ENCODE measurements around the gene FCRL1.

Gene FCRL1

DNA sequence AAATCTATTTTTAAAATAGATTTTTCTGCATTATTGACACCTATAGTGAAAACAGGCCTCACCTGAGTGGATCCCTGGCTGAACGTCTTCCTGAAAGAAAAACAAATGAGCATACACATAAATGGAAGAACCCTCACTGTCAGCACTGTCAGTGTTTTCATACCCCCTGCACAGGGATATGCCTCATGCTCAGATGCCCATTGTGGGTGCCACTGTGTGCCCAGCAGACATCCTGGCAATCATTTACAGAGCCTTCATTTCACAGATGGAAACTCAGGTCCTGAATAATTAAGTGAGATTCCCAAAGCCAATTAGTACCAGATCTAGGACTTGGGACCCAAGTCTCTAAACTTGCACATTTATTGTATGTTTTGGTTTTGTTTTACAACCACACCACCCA lies 19.9 kb downstream of the FCRL1 start:
- no peak for DNase-seq (ENCODE audit: low read depth)

DNA sequence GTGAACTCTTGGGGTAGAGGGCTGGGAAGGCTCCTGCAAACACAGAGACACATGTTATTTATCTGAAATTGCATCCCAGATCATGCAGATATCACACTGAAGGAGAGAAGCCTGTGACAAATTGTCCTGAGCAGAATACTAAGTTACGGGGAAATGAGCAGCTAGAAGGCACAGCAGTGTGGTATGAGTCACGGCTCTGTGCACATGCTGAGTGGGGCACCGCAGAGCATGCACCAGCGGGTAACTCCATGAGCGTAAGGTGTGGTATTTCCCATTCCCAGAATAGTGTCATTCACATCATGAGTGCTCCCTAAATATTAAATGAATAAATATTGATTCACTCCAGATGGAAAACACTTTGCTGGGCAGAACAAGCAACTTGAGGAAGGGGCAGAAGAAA lies 21.7 kb downstream of the FCRL1 start:
- DNase-seq (ENCODE audit: low read depth), result no peak

DNA sequence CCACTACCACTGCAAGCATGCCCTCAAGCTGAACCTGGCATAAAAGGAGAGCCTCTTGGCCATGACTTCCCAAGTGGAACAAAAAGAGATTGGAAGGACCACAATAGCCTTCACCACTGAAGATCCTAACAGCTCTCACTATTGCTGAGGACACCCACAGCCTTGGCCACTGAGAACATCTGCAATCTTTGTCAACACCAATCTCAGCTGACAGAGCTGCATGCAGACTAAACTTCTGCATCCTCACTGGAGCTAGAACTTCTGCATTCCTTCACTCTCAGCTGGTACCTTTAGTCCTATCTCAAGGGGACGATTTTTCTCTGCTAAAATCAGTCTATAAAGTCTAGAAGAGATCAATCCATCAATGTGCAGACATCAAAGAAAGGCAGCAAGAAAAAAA lies 34.7 kb downstream of the FCRL1 start:
- no peak for DNase-seq (ENCODE audit: low read depth)

DNA sequence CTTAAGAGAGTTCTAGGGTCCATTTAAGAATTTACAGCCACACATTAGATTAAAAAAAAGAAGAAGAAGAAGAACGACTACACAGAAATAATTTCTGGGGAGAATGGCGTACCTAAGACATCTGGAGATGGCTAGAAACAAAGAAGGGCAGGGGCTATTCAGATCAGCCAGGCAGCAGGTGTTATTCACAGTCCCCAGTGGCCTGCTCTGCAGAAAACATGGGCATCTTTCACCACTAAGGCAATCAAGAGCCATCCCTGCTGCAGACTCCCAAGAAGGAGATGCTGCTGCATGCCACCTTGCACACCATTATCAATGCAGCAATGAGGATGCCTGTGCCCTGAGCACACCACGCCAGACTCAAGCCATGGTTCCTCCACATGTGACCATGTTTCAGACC lies 35.1 kb downstream of the FCRL1 start:
- no peak for DNase-seq (ENCODE audit: low read depth)

DNA sequence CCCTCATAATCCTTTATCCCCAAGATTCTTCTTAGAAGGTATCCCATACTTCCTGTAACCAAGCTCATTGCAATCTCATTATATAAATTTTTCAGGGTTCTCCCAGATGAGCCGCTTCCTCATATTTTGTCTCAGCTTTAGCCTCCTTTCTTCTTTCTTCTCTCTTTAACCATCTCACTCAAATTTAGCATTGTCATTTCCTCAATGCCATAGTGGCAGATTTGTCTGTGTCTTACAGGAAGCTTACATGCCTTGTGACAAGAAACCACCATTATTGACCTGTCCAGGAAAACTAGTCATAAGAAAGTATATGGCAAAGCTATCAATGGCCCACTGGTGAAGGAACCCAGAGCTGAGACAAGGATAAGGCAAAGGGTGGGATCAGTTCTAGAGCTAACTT lies 37.0 kb downstream of the FCRL1 start:
- DNase-seq (ENCODE audit: low read depth), result no peak

DNA sequence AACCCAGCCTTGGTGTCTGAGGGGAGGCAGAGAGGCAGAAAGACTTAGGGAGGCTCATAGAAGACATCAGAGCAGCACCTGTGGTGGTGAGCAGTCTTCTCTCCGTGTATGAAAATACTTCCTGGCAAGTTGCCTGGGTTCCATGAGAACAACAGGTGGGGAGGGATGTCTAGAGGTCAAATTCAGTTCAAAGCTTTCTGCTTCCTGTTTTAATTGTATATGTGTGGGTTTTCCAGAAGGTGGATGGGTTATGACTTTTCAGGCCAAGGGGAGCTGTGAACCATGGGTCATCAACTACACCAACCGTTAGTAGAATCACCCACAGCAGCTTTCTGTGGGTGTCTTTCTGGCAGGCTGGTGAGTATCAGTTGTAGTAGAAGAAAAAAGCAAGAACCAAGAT lies 38.9 kb downstream of the FCRL1 start:
- no peak for DNase-seq (ENCODE audit: low read depth)

DNA sequence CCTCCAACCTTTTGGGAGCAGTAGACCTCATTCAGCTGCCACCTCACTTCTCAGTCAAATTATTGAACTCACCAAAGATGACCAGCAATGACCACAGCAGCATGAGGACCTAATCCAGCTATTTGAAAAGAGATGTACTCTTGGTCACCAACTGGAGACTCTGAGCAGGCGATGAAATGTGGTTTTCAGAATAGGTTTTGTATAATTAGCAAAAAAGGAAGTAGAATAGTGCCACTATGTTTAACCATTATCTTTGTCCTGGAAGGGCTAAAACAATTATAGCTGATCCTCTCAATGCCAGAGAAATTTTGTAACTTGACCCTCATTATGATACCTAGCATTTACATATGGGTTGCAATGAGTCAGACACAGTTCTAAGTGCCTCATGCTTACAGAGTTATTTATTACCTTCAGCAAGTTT lies 42.9 kb downstream of the FCRL1 start, which contains the start of gene FCRL2:
Gene FCRL2, minus strand, starts transcription at position 162 of the 421 bp plus-strand sequence. Its CDS starts 59 bp downstream, at position 103.
- no peak for DNase-seq (ENCODE audit: low read depth)

DNA sequence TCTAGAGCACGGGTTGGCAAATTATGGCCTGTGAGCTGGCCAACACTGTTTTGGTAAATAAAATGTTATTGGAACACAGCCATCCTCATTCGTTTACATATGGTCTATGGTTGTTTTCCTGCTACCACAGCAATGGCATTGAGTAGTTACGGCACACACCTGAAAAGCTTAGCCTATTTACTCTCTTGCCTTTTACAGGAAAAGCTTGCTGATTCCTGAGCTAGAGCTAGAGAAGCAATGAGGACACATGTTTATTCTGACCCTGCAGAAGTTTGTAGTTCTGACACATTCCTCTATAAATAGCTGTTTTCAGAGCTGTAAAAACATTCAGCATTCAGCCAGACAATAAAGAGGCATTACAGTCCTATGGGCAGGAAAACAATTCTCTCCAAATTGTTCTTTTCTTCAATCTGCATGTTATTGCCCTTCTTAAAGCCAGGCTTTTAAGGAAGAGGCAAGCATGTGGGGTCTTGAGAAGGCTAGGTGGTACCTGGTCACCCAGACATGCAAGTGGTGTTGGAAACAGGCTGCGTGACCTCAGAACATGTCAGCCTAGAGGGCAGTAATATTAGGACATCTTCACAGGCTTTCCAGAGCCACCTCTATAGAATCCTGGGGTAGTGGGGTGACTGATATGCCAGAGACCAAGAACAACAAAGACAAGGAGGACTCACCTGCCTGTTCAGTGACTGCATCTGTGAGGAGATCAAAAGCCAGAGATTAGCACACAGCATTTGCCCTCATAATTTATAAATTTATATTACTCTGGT lies 44.6 kb downstream of the FCRL1 start:
- DNase-seq (ENCODE audit: low read depth), result no peak

DNA sequence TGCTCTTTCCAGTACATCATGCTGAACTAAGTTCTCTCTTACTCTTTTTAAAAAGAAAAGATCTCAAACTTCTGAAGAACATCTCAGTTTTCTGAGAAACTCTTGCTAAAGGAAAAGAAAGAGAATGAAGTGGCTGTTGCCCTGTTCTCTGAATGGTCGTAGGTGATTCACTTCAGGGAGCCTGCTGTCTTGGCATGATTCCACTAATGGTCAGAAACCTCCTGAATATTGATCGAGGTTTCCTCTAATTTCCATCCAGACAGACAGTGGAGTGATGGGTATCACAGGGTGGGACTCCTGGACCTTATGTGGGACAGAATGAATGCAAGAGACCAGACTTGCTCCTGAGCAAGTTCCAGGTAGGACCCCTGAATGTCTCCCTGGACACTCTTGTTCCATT lies 45.5 kb downstream of the FCRL1 start:
- no peak for DNase-seq (ENCODE audit: low read depth)

DNA sequence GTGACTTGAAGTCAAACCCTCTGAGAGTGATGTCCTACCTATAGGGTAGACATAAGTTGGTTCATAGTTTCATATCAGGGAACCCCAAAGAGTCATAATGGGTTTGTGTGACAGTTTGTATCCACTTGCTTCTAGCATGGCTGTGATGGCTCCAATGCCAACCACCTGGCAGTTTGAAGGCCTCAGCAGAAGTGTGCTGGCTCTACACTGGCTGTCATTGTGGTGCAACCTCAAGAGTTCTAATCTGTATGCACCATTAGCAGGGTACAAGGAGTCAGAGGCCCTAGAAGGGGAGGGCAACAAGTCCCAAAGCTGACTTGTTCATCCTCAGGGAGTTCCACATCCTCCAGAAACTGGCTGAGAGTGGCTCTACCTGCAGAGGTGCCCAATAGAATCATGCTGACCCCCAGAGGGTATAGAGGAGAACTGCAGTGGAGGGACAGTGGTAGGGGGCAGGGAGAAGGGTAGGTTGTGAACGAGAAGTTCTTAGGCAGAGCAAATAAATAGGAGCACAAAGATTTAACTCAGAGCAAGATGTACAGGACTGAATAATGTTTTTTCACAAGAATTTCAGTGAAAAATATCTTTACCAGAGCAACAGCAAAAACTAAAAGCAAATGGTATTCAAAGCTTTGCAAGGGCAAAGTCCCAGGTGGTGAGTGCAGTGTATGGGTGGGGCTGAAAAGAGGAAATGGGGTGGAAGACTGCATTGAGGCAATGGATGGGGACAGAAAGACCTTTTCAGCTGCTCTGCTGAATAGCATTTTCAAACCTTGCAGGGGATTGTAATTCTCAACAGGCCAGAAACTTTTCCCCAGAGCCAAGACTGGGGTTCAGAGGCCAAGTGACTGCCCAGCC lies 46.2 kb downstream of the FCRL1 start:
- no peak for DNase-seq (ENCODE audit: low read depth)

DNA sequence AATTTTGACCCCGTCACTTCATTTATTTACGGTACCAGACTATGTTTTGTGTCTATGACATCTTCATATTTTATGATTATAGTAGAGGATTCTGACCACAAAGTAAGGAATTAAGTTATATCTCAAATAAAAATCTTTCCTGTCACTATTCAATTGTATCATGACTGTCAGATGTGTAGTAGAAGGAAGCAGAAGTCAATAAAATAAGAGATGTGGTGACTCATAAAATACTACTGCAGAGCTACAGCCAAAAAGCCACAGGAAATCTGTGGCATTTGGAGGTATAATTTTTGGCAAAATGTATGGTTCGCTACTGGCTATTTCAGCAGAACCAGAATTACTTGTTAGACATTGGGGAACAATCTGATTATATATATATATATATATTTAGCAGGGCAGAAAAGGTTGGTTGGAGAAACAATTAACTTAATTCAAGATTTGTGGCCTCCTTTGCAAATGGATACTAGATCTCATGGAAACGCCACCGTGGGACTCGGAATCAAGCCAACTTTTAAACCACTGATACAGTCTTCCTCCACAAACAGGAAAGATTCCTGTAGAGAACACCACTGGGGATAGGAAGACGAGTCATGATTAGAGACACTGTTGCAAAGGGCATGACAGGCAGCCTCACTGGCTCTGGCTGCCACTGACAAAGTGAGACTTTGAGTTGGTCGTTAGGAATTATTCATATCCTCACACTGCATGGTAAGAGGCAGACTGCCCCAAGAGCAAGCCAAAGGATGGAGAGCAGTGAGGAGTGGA lies 48.1 kb downstream of the FCRL1 start:
- DNase-seq (ENCODE audit: low read depth), result no peak

DNA sequence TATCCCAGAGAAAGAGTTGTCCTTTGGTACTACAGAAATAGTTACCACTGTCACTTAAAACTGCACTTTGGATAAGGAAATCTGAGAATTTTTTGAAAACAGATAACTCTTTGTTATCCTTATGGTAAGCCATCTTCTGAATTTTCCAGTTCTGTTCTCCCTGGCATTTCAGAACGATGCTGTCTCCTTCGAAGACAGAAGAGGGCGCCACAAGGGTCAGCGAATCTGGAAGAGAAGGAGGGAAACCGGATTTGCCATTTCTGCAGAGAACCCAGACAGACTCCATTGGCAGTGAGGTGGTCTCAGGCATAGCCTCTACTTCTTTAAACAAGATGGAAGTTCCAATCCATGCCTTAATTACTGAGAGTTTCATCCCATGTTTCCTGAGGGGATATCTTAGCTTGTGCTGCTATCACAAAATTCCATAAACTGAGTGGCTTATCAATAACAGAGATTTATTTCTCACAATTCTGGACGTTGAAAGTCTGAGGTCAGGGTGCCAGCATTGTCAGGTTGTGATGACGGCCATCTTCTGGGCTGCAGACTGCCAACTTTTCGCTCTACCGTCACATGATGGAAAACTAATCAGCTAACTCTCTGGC lies 49.4 kb downstream of the FCRL1 start:
- no peak for DNase-seq (ENCODE audit: low read depth)

DNA sequence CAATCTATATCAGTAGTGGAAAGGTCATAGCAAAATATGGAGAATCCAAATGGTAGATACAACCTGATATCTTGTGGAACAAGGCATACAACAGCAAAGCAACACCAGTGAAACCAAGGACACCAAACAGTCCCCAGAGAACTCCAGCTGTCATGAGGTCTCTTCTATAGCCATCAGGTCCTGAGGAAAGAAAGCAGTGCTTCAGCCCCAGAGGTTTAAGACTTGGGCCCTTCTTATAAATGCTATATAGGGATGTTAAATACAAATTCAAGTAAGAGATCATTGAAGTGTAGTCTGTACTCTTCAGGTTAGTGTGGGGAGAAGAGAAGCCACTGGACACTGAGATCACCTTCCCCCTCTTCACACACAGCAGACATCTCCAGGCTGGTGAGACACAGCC lies 53.1 kb downstream of the FCRL1 start:
- no peak for DNase-seq (ENCODE audit: low read depth)

DNA sequence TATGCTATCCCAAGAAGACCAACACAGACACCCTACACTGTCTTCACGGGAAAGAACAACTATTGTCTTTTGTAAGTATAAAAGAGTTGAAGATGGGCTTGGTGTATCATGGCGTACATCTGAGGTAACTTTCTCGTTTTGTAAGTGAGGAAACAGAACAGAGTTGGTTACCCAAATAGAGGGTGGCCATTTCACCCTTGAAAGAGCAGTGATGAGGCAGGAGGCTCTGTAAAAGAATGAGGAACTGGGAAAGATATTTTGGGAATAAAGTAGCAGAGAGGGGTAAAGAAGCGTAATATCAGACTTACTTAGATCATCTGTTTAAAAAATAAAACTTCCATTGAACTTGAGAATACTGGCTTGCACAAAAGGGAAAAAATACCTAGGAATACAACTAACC lies 61.9 kb downstream of the FCRL1 start:
- DNase-seq (ENCODE audit: low read depth), result no peak

DNA sequence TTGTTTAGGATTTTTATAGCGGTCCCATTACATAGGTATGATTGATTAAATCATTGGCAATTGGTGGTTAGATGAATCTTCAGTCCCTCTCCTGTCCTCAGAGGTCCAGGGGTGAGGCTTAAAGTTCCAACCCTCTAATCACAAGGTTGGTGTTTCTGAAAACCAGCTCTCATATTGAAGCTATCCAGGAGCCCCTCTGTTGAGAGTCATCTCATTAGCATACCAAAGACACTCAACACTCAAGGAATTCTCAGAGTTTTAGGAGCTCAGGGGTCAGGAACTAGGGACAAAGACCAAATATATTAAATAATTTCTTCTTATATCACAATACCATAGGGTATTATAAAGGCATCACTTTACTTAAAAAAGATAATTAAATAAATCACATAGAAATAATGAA lies 66.3 kb downstream of the FCRL1 start:
- no peak for DNase-seq (ENCODE audit: low read depth)

DNA sequence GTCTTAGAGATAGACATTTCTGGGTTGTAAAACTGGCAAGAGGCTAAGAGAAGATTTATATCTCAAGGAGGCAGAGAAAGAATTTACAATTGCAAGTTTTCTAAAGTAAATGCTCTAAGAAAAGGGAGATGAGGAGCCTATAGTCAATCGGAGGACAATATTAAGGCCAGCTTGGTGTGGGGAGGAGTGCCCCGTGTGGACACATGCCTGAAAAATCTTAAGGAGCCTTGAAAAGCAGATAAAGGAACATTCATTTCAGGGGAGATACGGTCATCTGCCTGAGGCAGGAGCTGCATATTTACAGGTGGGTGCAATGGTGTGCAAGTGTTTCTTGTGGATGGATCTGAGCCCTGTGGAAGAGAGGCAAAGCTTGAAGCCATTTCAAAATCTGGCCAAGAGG lies 68.6 kb downstream of the FCRL1 start:
- DNase-seq (ENCODE audit: low read depth), result no peak

DNA sequence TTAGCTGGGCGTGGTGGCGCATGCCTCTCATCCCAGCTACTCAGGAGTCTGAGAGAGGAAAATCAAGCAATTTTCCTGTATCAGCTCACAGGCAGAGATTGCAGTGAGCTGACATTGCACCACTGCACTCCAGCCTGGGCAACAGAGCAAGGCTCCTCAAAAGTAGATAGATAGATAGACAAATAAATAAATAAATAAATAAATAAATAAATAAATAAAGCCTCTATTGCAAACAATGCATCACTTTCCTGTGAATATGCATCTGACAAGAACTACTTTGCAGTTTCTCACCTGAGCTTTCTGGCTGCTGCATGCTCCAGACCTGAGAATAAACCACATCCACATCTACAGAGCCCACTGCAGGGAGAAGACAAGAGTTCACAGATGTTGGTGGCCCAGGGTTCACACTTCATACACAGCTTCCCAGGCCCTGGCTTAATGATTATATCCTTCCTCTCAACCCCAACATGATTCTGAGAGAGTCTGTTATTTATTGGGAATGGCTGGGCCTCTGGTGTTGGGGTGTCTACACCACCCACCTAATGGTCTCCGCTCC lies 71.6 kb downstream of the FCRL1 start:
- DNase-seq (ENCODE audit: low read depth), result no peak
